Activated T-helper 9 cell treated with anti-CD3 and anti-CD28 coated beads, Interleukin-2, amount 50 U/mL, for 16 hours (primary cell): ENCODE data around the gene LIPM.

ENCODE experiments used
- DNase-seq: peaks from one replicate; pipeline ENCODE4 v3.0.0-alpha.2; 2020; ENCODE audit warnings: low read depth

LIPM gene, protein sequence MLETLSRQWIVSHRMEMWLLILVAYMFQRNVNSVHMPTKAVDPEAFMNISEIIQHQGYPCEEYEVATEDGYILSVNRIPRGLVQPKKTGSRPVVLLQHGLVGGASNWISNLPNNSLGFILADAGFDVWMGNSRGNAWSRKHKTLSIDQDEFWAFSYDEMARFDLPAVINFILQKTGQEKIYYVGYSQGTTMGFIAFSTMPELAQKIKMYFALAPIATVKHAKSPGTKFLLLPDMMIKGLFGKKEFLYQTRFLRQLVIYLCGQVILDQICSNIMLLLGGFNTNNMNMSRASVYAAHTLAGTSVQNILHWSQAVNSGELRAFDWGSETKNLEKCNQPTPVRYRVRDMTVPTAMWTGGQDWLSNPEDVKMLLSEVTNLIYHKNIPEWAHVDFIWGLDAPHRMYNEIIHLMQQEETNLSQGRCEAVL

GRCh38 chr10:88802523-88803285, at the start of gene LIPM:
LIPM (plus strand) TSS chr10:88802730; CDS start chr10:88802897, 167 bp downstream.
- DNase-seq = no peak

- no peak for DNase-seq
Measured at GRCh38 chr10:88754287-88754686, 48.2 kb upstream of the LIPM start.

- DNase-seq = no peak
Measured at GRCh38 chr10:88755753-88756152, 46.8 kb upstream of the LIPM start.

DNA sequence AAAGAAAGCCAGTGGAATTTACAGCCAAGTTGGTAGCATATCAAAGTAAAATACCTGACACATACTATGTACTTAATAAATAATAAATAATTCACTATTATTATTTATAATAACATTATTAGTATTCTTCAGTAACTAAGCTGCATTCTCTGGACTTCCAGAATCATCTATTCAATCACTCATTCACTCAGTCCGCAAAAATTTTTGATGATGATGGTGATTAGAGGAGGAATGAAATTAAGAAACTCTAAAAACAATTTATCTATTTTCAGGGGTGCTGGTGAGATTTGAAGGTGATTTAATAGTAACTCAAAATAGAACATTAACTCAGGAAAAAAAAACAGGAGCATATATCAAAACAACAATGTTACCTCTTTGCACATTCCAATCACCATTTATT, 45.9 kb upstream of the LIPM start:
- DNase-seq = no peak

GRCh38 chr10:88759366-88760101, 43.0 kb upstream of the LIPM start, which contains the start of gene LIPN:
LIPN (plus strand) TSS chr10:88760020; CDS start chr10:88761406, 1,386 bp downstream.
- DNase-seq = no peak

GRCh38 chr10:88762906-88763305, 39.6 kb upstream of the LIPM start:
- DNase-seq = no peak

GRCh38 chr10:88763441-88763840, 39.1 kb upstream of the LIPM start:
- no peak for DNase-seq

DNA sequence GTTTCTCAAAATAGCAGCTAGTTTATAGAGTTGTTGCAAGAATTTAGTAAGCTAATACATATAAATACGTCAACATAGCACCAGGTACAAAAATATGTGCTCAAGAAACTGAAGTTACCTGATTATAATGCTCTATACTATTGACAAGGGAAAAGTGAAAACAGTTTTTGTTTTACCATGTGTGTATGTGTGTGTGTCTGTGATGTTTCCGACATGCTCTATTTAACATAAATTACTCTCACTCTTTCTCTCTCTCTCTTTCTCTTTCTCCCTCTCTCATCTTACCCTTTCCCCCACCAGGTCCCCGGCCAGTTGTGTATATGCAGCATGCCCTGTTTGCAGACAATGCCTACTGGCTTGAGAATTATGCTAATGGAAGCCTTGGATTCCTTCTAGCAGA, 38.4 kb upstream of the LIPM start:
- no peak for DNase-seq

DNA sequence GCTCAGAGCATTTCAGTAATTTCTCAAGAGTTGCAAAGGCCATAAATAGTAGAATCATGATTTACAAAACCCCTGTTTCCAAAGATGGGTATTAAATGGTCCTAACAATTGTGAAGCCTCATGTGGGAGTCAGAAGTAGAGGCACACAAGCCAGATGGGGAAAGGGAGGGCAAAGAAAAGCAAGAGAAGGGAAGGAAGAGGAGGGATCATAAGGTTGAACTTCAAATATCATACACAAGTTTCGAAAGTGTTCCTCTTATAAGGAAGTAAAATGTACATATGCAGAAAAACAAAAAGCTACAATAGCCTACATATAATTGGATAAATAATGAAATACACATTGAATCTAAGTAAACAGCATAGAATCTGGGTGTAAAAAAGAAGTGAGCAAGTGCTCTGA, 36.7 kb upstream of the LIPM start:
- DNase-seq = no peak

- no peak for DNase-seq
Measured at GRCh38 chr10:88769384-88769783, 33.1 kb upstream of the LIPM start.

- no peak for DNase-seq
Measured at GRCh38 chr10:88781206-88781605, 21.3 kb upstream of the LIPM start.

GRCh38 chr10:88782222-88782621, 20.3 kb upstream of the LIPM start:
- DNase-seq = no peak

- DNase-seq = no peak
Measured at GRCh38 chr10:88783724-88784123, 18.8 kb upstream of the LIPM start.

GRCh38 chr10:88786032-88786770, 16.3 kb upstream of the LIPM start:
- DNase-seq = no peak

DNA sequence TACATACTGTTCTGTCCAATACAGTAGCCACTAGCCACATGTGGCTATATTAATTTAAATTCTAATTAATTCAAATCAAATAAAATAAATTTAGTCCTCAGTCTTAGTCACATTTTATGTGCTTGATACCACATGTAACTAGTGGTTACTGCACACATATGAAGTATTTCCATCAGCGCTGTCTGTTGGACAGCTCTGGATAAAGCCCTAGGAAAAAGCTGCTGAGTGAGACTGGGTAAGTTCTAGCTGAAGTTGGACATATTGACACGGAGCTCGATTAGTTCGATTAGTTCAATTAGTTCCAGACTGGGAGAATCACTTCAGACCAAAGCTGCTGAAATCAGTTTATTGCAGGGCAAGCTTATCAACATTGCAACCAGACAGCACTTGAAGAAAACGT, 15.1 kb upstream of the LIPM start:
- no peak for DNase-seq

DNA sequence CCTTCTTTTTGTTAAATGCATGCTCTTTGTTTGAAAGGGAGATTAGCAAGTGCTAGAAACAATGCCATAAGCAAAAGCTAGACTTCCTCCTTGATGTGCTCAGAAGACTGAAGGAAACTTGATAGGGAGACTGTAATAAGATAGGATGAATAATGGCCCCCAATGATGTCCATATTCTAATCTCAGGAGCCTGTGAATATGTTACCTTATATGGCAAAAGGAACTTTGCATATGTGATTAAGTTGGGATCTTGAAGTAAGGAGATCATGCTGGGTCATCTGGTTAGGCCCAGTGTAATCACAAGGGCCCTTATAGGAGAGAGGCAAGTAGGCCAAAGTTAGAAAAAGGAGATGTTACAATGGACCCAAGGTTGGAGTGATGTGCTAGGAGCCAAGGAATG, 13.6 kb upstream of the LIPM start:
- DNase-seq = no peak

DNA sequence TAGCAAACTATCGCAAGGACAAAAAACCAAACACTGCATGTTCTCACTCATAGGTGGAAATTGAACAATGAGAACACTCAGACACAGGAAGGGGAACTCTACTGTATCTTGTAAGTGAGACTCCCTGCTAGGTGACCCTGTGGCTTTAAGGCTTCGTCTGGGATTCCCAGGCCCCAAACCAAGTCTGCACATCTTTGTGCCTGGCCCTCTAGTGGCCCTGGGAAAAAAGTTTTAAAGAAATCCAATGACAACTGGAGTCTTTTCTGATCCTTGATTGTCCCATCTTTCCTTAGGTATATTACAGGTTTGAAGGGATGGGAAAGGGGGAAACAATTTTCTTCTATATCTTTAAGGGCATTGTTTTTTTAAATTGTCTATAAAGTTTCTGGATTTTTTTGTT, 10.6 kb upstream of the LIPM start:
- no peak for DNase-seq

- DNase-seq = no peak
Measured at GRCh38 chr10:88792661-88793060, 9.9 kb upstream of the LIPM start.

DNA sequence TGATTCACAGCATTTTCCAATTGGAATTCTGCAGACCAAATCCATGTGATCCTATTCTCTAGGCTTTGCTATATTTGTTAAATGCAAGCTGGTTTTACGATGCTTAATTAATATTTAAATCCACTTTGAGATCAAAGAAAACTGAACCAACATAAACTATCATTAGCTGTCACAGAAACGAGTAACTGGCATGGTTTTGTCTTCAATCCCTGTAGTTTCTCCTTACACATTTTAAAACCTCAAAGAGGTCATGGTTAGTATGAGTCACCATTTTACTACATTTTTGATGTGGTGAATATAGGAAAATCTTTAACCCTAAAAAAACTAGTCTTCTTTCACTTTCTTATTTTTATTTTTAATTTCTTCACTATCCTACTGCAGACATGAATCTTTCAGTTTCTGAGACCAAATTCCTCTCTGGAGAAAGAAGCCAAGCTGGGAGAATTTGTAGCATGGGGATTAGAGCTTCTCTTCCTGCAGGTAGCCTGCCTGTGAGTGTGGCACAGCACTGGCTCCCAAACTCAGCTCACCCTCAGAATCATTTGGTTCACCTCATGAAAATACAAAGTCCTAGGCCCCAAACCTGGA, 8.7 kb upstream of the LIPM start:
- DNase-seq = no peak

DNA sequence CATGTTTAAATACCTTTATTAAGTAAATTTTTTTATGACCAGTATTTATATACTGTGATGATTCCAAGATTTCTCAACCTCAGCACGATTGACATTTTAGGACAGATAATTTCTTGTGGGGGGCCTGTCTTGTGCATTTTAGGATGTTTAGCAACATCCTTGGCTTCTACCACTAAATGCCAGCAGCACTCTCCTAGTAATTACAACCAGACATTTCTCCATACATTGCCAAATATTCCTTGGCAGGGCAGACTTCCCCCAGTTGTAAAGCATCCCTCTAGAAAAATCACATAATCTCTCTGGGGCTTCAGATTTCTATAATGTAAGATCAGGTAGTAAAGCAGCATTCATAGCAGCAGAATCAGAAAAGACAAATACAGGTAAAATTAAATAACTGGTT, 7.8 kb upstream of the LIPM start:
- DNase-seq = no peak
